Measurements from ENCODE around the gene PNPLA5. TPM values are rescaled to one million over a fixed set of nuclear protein-coding genes. Genes with fewer than 3 reads are reported as not detected.
A peak's percentile ranks its signal among the peaks of the same experiment; 100 is the strongest.

The PNPLA5 gene
- total and polyA plus RNA-seq, 2 of the 13 experiments (the other 11 are each of a cell fraction or from before 2014, with no cell fraction given) = not detected

DNA sequence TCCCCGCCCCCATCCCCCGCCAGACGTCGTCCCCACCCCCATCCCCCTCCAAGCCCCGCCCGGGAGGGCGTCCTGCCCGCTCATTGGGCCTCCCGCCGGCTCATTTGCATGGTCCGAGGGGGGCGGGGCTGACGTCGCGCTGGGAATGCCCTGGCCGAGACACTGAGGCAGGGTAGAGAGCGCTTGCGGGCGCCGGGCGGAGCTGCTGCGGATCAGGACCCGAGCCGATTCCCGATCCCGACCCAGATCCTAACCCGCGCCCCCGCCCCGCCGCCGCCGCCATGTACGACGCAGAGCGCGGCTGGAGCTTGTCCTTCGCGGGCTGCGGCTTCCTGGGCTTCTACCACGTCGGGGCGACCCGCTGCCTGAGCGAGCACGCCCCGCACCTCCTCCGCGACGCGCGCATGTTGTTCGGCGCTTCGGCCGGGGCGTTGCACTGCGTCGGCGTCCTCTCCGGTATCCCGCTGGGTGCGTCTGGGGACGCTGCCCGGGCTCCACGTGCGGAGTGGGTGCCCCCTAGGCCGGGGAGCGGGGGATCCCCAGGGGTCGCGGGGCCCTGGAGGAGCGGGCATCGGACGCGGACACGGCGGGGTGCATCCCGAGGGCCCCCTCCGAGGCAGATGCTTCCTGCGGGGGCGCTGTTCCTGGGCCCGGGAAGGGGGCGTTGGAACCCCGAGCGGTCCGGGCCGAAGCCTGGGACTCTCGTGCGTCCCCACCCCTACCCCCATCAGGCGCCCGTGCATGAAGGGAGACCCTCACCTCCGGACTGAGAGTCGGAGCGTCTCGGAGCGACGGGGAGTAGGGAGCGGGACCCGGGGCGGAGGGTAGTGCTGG lies 32.0 kb upstream of the PNPLA5 start, which contains the start of gene PNPLA3 (continued):
- TF ChIP-seq, protein P1, sequence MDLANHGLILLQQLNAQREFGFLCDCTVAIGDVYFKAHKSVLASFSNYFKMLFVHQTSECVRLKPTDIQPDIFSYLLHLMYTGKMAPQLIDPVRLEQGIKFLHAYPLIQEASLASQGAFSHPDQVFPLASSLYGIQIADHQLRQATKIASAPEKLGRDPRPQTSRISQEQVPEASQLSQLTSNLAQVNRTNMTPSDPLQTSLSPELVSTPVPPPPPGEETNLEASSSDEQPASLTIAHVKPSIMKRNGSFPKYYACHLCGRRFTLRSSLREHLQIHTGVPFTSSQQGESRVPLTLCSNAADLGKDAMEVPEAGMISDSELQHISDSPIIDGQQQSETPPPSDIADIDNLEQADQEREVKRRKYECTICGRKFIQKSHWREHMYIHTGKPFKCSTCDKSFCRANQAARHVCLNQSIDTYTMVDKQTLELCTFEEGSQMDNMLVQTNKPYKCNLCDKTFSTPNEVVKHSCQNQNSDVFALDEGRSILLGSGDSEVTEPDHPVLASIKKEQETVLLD (CRISPR knock-in tag; IDR thresholded peaks at IDR 0.05; ENCODE audit: low read depth) = peak; percentile 48; the same call in 1 of the 2 replicates
- TF ChIP-seq CC2D1A (CRISPR knock-in tag; IDR thresholded peaks at IDR 0.05) (0 out of 2 replicates have a peak, but pooled peaks have one; percentile 48), HOXA9 (CRISPR knock-in tag; IDR thresholded peaks at IDR 0.05; ENCODE audit: borderline replicate concordance) (0 out of 2 replicates have a peak, but pooled peaks have one; percentile 40), ZNF724P (CRISPR knock-in tag; IDR thresholded peaks at IDR 0.05; ENCODE audit: borderline replicate concordance) (peak; percentile 45; the same call in 1 of the 2 replicates), ZNF282 (IDR thresholded peaks at IDR 0.05; ENCODE audit: partially characterized antibody) (no peak), RXRA (CRISPR knock-in tag; IDR thresholded peaks at IDR 0.05) (peak; percentile 78; the same call in 1 of the 2 replicates), ZNF788 (CRISPR knock-in tag; IDR thresholded peaks at IDR 0.05; ENCODE audit: borderline replicate concordance) (peak; percentile 57; the same call in 1 of the 2 replicates), THAP11 (CRISPR knock-in tag; IDR thresholded peaks at IDR 0.05) (peak; percentile 41; the same call in 1 of the 2 replicates), ZNF556 (CRISPR knock-in tag; IDR thresholded peaks at IDR 0.05; ENCODE audit: borderline replicate concordance) (peak; percentile 53; the same call in 1 of the 2 replicates), SP4 (CRISPR knock-in tag; IDR thresholded peaks at IDR 0.05) (peak; percentile 90), NONO (IDR thresholded peaks at IDR 0.05) (no peak), NONO (CRISPR knock-in tag; conservative IDR thresholded peaks at IDR 0.05) (peak; percentile 79), CAMTA2 (CRISPR knock-in tag; IDR thresholded peaks at IDR 0.05; ENCODE audit: borderline replicate concordance) (peak; percentile 36; the same call in 1 of the 2 replicates), GABPB1 (CRISPR knock-in tag; IDR thresholded peaks at IDR 0.05) (peak; percentile 65; the same call in 1 of the 2 replicates), ZNF484 (CRISPR knock-in tag; IDR thresholded peaks at IDR 0.05; ENCODE audit: borderline replicate concordance, low read depth) (no peak), ZNF607 (CRISPR knock-in tag; IDR thresholded peaks at IDR 0.05; ENCODE audit: borderline replicate concordance) (peak; percentile 80), NR1H2 (CRISPR knock-in tag; IDR thresholded peaks at IDR 0.05; ENCODE audit: borderline replicate concordance, low read depth) (0 out of 2 replicates have a peak, but pooled peaks have one; percentile 36), WIZ (CRISPR knock-in tag; IDR thresholded peaks at IDR 0.05) (0 out of 2 replicates have a peak, but pooled peaks have one; percentile 41)
- TF ChIP-seq, protein P2, sequence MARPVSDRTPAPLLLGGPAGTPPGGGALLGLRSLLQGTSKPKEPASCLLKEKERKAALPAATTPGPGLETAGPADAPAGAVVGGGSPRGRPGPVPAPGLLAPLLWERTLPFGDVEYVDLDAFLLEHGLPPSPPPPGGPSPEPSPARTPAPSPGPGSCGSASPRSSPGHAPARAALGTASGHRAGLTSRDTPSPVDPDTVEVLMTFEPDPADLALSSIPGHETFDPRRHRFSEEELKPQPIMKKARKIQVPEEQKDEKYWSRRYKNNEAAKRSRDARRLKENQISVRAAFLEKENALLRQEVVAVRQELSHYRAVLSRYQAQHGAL (CRISPR knock-in tag; IDR thresholded peaks at IDR 0.05; ENCODE audit: not compliant biosample characterization) = peak; percentile 53
- TF ChIP-seq, protein P3, sequence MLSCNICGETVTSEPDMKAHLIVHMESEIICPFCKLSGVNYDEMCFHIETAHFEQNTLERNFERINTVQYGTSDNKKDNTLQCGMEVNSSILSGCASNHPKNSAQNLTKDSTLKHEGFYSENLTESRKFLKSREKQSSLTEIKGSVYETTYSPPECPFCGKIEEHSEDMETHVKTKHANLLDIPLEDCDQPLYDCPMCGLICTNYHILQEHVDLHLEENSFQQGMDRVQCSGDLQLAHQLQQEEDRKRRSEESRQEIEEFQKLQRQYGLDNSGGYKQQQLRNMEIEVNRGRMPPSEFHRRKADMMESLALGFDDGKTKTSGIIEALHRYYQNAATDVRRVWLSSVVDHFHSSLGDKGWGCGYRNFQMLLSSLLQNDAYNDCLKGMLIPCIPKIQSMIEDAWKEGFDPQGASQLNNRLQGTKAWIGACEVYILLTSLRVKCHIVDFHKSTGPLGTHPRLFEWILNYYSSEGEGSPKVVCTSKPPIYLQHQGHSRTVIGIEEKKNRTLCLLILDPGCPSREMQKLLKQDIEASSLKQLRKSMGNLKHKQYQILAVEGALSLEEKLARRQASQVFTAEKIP (CRISPR knock-in tag; IDR thresholded peaks at IDR 0.05; ENCODE audit: borderline replicate concordance) = no peak
- TF ChIP-seq, protein P4, sequence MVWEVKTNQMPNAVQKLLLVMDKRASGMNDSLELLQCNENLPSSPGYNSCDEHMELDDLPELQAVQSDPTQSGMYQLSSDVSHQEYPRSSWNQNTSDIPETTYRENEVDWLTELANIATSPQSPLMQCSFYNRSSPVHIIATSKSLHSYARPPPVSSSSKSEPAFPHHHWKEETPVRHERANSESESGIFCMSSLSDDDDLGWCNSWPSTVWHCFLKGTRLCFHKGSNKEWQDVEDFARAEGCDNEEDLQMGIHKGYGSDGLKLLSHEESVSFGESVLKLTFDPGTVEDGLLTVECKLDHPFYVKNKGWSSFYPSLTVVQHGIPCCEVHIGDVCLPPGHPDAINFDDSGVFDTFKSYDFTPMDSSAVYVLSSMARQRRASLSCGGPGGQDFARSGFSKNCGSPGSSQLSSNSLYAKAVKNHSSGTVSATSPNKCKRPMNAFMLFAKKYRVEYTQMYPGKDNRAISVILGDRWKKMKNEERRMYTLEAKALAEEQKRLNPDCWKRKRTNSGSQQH (CRISPR knock-in tag; IDR thresholded peaks at IDR 0.05; ENCODE audit: low read depth) = peak; percentile 27; the same call in 1 of the 2 replicates
- TF ChIP-seq, protein P5, sequence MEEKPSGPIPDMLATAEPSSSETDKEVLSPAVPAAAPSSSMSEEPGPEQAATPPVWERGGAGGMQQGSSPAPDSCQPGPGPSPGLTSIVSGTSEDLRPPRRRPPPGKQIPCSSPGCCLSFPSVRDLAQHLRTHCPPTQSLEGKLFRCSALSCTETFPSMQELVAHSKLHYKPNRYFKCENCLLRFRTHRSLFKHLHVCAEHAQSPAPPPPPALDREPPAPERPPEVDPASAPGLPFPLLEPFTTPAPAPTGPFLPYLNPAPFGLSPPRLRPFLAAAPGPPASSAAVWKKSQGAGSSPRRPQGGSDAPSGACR (CRISPR knock-in tag; IDR thresholded peaks at IDR 0.05) = peak; percentile 86

Data from HepG2 (cell line).